ENCODE measurements around the gene HHATL. TPM values are rescaled to one million over a fixed set of nuclear protein-coding genes. Genes with fewer than 3 reads are reported as not detected.

HHATL gene
- total RNA-seq, 1 experiment from 2014 or later, result not detected

DNA sequence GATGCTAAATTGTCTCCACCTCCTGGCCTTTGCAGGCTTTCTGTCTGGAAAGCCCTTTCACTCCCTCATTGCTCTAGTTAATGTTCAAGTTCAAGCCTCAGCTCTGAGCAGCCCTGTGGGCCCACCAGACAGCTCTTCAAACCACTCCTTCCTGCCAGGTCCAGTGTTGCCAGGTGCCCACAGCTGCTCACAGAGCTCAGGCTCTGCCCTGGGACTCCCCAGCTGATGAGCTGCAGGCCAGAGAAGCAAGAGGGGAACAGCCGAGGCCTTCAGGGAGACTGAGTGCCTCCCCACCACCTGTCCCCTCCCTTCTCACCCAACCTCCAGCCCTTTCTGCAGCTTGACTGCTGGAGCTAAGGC is 50.4 kb downstream of the HHATL start:
- in situ Hi-C loops (cut with HindIII; ENCODE audit: low pct_unique_long_range_greater_than_20kb, low sequenced_read_pairs), result no loop called here
- no peak for DNase-seq (ENCODE audit: low read depth)

DNA sequence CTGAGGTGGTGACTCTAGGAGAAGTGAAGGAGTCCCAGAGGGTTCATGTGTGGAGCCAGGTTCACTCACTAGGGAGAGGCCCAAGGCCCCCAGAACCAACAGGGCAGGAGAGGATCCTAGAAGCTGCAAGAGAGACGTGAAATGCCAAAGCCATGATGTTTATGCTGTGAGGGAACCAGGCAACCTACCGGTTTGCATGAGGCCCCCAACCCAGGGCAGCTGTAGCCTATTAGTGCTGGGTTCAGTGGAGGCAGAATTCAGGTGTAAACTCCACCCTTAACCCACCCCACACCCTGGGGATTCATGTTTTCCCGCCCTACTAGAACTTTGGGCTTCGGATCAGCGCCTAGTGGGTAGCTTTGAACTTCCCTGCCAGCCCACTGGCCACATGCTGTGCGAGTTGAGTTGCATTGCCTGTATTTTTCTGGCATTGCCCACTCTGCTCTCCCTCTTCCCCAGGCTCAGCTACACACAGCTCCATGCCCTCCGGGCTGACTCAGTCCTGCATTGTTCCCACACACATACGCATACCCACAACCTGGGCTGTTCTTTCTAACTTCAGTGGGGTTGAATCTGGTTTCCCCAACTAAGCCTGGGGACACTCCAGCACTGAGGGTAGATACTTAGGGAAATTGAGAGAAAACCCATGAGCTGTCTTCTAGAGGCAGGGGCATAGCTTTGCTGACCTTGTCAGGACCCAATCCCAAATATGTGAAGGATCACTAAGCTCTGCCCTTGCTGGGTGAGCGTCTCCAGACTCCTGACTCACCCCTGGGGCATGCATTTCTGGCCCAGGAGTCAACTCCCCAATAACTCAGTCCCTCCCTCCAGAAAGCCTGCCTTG is 51.1 kb downstream of the HHATL start:
- no peak for DNase-seq (ENCODE audit: low read depth)
- in situ Hi-C loops (cut with HindIII; ENCODE audit: low pct_unique_long_range_greater_than_20kb, low sequenced_read_pairs), result no loop called here

DNA sequence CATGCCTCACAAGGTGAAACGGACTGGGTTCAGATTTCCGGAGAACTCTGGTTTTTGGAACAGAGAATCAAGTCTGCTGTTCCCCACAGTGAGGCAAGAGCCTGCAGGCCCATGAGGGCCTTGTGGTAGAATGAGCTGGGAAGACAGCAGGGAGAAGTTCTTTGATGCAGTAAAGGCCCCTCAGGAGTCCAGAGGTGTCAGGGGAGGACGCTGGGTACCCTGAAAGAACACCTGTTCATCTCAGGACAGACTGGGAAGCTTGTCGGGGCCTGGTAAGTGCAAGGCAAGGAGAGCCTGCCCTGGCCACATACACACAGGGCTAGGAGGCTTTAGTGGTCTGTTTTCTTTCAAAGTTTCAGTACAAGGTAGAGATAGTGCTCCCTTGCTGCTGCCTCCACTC is 52.8 kb downstream of the HHATL start:
- in situ Hi-C loops (cut with HindIII; ENCODE audit: low pct_unique_long_range_greater_than_20kb, low sequenced_read_pairs), result no loop called here
- DNase-seq (ENCODE audit: low read depth), result no peak

DNA sequence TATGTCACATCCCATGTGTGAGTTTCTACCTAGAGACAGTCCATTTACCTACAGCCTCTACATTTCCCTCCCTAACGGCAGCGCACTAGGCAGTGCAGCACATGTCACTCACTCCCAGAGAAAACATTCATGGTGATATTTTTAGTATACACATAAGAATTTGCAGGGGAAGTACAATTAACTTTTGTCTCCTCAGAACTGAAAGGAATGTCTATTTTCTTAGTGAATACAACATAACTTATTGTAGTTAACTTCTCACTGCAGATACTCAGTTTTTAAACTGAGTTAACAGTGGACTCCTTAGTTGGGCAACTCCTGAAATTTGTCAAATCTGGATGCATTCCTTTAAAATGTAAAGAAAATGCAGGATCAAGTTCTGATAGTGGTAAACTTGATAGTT is 53.6 kb downstream of the HHATL start:
- in situ Hi-C loops (cut with HindIII; ENCODE audit: low pct_unique_long_range_greater_than_20kb, low sequenced_read_pairs), result no loop called here
- no peak for DNase-seq (ENCODE audit: low read depth)

DNA sequence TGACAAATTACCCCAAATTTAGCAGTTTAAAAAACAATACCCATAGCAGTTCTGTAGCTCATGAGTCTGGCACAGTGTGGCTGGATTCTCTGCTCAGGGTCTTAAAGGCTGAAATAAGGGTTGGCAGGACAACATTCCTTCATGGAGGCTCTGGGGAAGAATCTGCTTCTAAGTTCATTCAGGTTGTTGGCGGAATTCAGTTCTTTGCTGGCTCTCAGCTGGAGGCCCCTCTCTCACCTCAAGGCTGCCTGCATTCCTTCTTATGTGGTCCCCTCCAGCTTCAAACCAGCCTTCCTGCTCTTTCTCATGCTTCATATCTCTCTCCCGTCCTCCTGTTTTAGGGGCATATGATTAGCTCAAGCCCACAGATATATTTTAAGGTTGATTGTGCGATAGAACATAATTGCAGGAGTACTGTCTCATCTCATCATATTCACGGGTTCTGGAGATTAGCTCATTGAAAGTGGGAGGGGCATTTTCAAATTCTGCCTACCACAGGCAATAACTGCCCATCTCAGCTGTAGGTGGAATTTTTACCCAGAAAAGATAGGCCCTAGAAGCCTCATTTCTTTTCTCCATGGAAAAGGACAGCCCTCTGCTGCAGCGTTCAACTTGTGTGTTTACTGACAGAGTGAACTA is 54.7 kb downstream of the HHATL start:
- in situ Hi-C loops (cut with HindIII; ENCODE audit: low pct_unique_long_range_greater_than_20kb, low sequenced_read_pairs), result no loop called here
- DNase-seq (ENCODE audit: low read depth), result no peak

Other genes with a start within 250 kb of the HHATL start
- not detected in 2 replicates for gene VIPR1, start 200.2 kb downstream of the HHATL start, total RNA-seq (2014; rRNA removed; shearing (Covaris generic); ENCODE audit: low replicate concordance)
- gene SEC22C, start 120.8 kb downstream of the HHATL start, total RNA-seq (2014; rRNA removed; shearing (Covaris generic); ENCODE audit: low replicate concordance), result 33.5 and 44.1 TPM in 2 replicates
- gene SS18L2, start 111.9 kb downstream of the HHATL start, total RNA-seq (2014; rRNA removed; shearing (Covaris generic); ENCODE audit: low replicate concordance), result 16.3 and 33.3 TPM in 2 replicates
- 2.7 and 16.3 TPM in 2 replicates for gene NKTR, start 102.1 kb downstream of the HHATL start, total RNA-seq (2014; rRNA removed; shearing (Covaris generic); ENCODE audit: low replicate concordance)
- gene ZBTB47, start 49.1 kb downstream of the HHATL start, total RNA-seq (2014; rRNA removed; shearing (Covaris generic); ENCODE audit: low replicate concordance), result 2.6 and 3.9 TPM in 2 replicates
- not detected in 2 replicates for gene KLHL40, start 17.3 kb downstream of the HHATL start, total RNA-seq (2014; rRNA removed; shearing (Covaris generic); ENCODE audit: low replicate concordance)
- gene CCDC13, start 70.5 kb upstream of the HHATL start, total RNA-seq (2014; rRNA removed; shearing (Covaris generic); ENCODE audit: low replicate concordance), result not detected in 2 replicates
- gene HIGD1A, start 101.7 kb upstream of the HHATL start, total RNA-seq (2014; rRNA removed; shearing (Covaris generic); ENCODE audit: low replicate concordance), result 68.3 and 98.8 TPM in 2 replicates
- 0.74 TPM in 1 of 2 replicates, not detected in the other for gene ACKR2, start 106.6 kb upstream of the HHATL start, total RNA-seq (2014; rRNA removed; shearing (Covaris generic); ENCODE audit: low replicate concordance)
- not detected in 2 replicates for gene CYP8B1, start 173.1 kb upstream of the HHATL start, total RNA-seq (2014; rRNA removed; shearing (Covaris generic); ENCODE audit: low replicate concordance)
- gene ZNF662, start 203.3 kb upstream of the HHATL start, total RNA-seq (2014; rRNA removed; shearing (Covaris generic); ENCODE audit: low replicate concordance), result not detected in 2 replicates